Renal cortical epithelial cell (primary cell): ENCODE data around the gene ATE1. TPM values are rescaled to one million over a fixed set of nuclear protein-coding genes. Genes with fewer than 3 reads are reported as not detected.

Experiments
- DNase-seq: peaks from one replicate; pipeline ENCODE4 v3.0.0-alpha.2; 2011; ENCODE audit warnings: low read depth
- total RNA-seq: library from RNA; depleted of rRNA; stranded (reverse); fragments of >200 nt; gene quantifications from 2 replicates; pipeline ENCODE4 v1.2.3, GENCODE V29; 2014

ATE1 gene
- total RNA-seq, 1 donor from 2014 or later: 46.2 TPM

GRCh38 chr10:121696854-121697253 is 231.0 kb downstream of the ATE1 start:
- no peak for DNase-seq

GRCh38 chr10:121695731-121696464 is 231.9 kb downstream of the ATE1 start:
- DNase-seq: no peak

- no peak for DNase-seq
Observed at GRCh38 chr10:121694966-121695643, 232.7 kb downstream of the ATE1 start.

- DNase-seq: no peak
Observed at GRCh38 chr10:121694327-121694965, 233.4 kb downstream of the ATE1 start.

- no peak for DNase-seq
Observed at GRCh38 chr10:121692626-121693025, 235.2 kb downstream of the ATE1 start.

- DNase-seq: no peak
Observed at GRCh38 chr10:121690970-121691369, 236.9 kb downstream of the ATE1 start.

Other genes starting within 250 kb of the ATE1 start
- gene NSMCE4A, start 47.2 kb upstream of the ATE1 start, total RNA-seq: 22.8 and 30.7 TPM in 2 replicates
- gene TACC2, start 61.1 kb upstream of the ATE1 start, total RNA-seq: 10.1 and 11.2 TPM in 2 replicates